MM.1S (cell line): ENCODE data around the gene PDIA2.

ENCODE experiments used
- DNase-seq: peaks from one replicate; pipeline ENCODE4 v3.0.0-alpha.2; 2015
- H2AFZ ChIP-seq: fragments of 300-600 bp; sonication (generic); 2 replicates; pipeline ENCODE4 v1.6.0; 2016; ENCODE audit warnings: antibody characterized with exemption, low read length
- H3F3A ChIP-seq: fragments of 300-600 bp; sonication (generic); 2 replicates; pipeline ENCODE4 v1.6.1; 2016; ENCODE audit warnings: mild to moderate bottlenecking, antibody characterized with exemption, low read length, moderate library complexity, mixed read lengths; ENCODE audit not compliant: insufficient read depth
- H3K27ac ChIP-seq: fragments of 300-600 bp; sonication (generic); 2 replicates; pipeline ENCODE4 v1.5.1; 2016; ENCODE audit warnings: mild to moderate bottlenecking, low read length
- H3K27me3 ChIP-seq: fragments of 300-600 bp; sonication (generic); replicated peaks from 2 replicates; pipeline ENCODE4 v1.6.0; 2016; ENCODE audit warnings: low read length; ENCODE audit not compliant: insufficient read depth
- H3K36me3 ChIP-seq: fragments of 300-600 bp; sonication (generic); replicated peaks from 2 replicates; pipeline ENCODE4 v1.6.1; 2016; ENCODE audit warnings: mild to moderate bottlenecking, low read length, mixed read lengths; ENCODE audit not compliant: insufficient read depth
- H3K4me1 ChIP-seq: fragments of 300-600 bp; sonication (generic); 2 replicates; pipeline ENCODE4 v1.6.1; 2016; ENCODE audit warnings: low read length, mixed read lengths
- H3K4me2 ChIP-seq: fragments of 300-600 bp; sonication (generic); 2 replicates; pipeline ENCODE4 v1.6.0; 2016; ENCODE audit warnings: low read depth, low read length
- H3K4me3 ChIP-seq: fragments of 300-600 bp; sonication (generic); 2 replicates; pipeline ENCODE4 v1.5.1; 2016; ENCODE audit warnings: low read length, mixed read lengths
- H3K79me2 ChIP-seq: fragments of 300-600 bp; sonication (generic); 2 replicates; pipeline ENCODE4 v1.6.1; 2016; ENCODE audit warnings: mixed run types, low read length, mixed read lengths
- H3K9ac ChIP-seq: fragments of 300-600 bp; sonication (generic); 2 replicates; pipeline ENCODE4 v1.6.1; 2016; ENCODE audit warnings: low read length, mixed read lengths
- H3K9me2 ChIP-seq: fragments of 300-600 bp; sonication (generic); replicated peaks from 2 replicates; pipeline ENCODE4 v1.6.1; 2016; ENCODE audit warnings: mild to moderate bottlenecking, low read length, mixed read lengths; ENCODE audit not compliant: insufficient read depth
- H3K9me3 ChIP-seq: fragments of 300-600 bp; sonication (generic); replicated peaks from 2 replicates; pipeline ENCODE4 v1.6.1; 2016; ENCODE audit warnings: mild to moderate bottlenecking, low read length, mixed read lengths; ENCODE audit not compliant: insufficient read depth
- H4K20me1 ChIP-seq: fragments of 300-600 bp; sonication (generic); 2 replicates; pipeline ENCODE4 v1.6.1; 2016; ENCODE audit warnings: mild to moderate bottlenecking, low read length, moderate library complexity, mixed read lengths; ENCODE audit not compliant: insufficient read depth
- EZH2 ChIP-seq: fragments of 300-600 bp; sonication (generic); optimal IDR thresholded peaks from 2 replicates; pipeline ENCODE3; 2017; ENCODE audit warnings: low read depth, mild to moderate bottlenecking, antibody characterized with exemption, low read length, mixed read lengths
- EZH2phosphoT487 ChIP-seq: fragments of 300-600 bp; sonication (generic); IDR thresholded peaks from 2 replicates; pipeline ENCODE4 v1.6.1; 2018; ENCODE audit warnings: antibody characterized with exemption, low read length
- TF ChIP-seq, protein P1 (sequence below): fragments of 300-600 bp; sonication (generic); IDR thresholded peaks from 2 replicates; pipeline ENCODE4 v1.5.1; 2016; ENCODE audit warnings: antibody characterized with exemption, low read length, mixed read lengths

Gene PDIA2

GRCh38 chr16:321532-321931 is 38.6 kb downstream of the PDIA2 start:
- H3K79me2 ChIP-seq = peaks cover 85% of the 10 kb centered on the region
- 0 out of 2 replicates have a peak, but pooled peaks cover 3% of the 10 kb centered on the region for H4K20me1 ChIP-seq

GRCh38 chr16:322476-323143 is 39.6 kb downstream of the PDIA2 start:
- H3K9me3 ChIP-seq = no peaks in the 10 kb centered on the region
- no peak overlapping the region for H3K27ac ChIP-seq
- TF ChIP-seq, protein P1, sequence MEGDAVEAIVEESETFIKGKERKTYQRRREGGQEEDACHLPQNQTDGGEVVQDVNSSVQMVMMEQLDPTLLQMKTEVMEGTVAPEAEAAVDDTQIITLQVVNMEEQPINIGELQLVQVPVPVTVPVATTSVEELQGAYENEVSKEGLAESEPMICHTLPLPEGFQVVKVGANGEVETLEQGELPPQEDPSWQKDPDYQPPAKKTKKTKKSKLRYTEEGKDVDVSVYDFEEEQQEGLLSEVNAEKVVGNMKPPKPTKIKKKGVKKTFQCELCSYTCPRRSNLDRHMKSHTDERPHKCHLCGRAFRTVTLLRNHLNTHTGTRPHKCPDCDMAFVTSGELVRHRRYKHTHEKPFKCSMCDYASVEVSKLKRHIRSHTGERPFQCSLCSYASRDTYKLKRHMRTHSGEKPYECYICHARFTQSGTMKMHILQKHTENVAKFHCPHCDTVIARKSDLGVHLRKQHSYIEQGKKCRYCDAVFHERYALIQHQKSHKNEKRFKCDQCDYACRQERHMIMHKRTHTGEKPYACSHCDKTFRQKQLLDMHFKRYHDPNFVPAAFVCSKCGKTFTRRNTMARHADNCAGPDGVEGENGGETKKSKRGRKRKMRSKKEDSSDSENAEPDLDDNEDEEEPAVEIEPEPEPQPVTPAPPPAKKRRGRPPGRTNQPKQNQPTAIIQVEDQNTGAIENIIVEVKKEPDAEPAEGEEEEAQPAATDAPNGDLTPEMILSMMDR = no peak
- TF ChIP-seq EZH2phosphoT487 (no peak), EZH2 (no peak)
- H3K9me2 ChIP-seq = no peaks in the 10 kb centered on the region
- no peak for DNase-seq
- no peaks in the 10 kb centered on the region for H3K36me3 ChIP-seq
- no peaks in the 10 kb centered on the region for H3K4me1 ChIP-seq
- no peak overlapping the region for H3K9ac ChIP-seq
- H3K4me2 ChIP-seq = no peak overlapping the region
- H3K79me2 ChIP-seq = peaks cover 81% of the 10 kb centered on the region
- no peak overlapping the region for H2AFZ ChIP-seq
- no peaks in the 10 kb centered on the region for H4K20me1 ChIP-seq
- H3K4me3 ChIP-seq = no peak overlapping the region
- H3F3A ChIP-seq = no peaks in the 10 kb centered on the region
- H3K27me3 ChIP-seq = no peaks in the 10 kb centered on the region

More at GRCh38 chr16:321532-321931, 38.6 kb downstream of the PDIA2 start:
- Histone ChIP-seq H3K4me3 (no peak overlapping the region), H3K4me1 (no peaks in the 10 kb centered on the region), H3K9me2 (no peaks in the 10 kb centered on the region), H3K9ac (no peak overlapping the region), H3K27me3 (no peaks in the 10 kb centered on the region), H3F3A (no peaks in the 10 kb centered on the region), H3K4me2 (no peak overlapping the region), H3K9me3 (no peaks in the 10 kb centered on the region), H3K36me3 (no peaks in the 10 kb centered on the region), H3K27ac (no peak overlapping the region), H2AFZ (no peak overlapping the region)
- DNase-seq = no peak
- TF ChIP-seq EZH2phosphoT487 = no peak
- TF ChIP-seq, protein P1 = no peak
- TF ChIP-seq EZH2 = no peak

- no peak overlapping the region for H3K4me2 ChIP-seq
- H3K9me3 ChIP-seq = no peaks in the 10 kb centered on the region
- H3K27me3 ChIP-seq = no peaks in the 10 kb centered on the region
- H3K27ac ChIP-seq = no peak overlapping the region
- peaks cover 76% of the 10 kb centered on the region for H3K79me2 ChIP-seq
- no peaks in the 10 kb centered on the region for H3K4me1 ChIP-seq
- no peak for TF ChIP-seq EZH2
- TF ChIP-seq EZH2phosphoT487 = no peak
- TF ChIP-seq, protein P1 = no peak
- H3K4me3 ChIP-seq = no peak overlapping the region
- no peak for DNase-seq
- no peaks in the 10 kb centered on the region for H3F3A ChIP-seq
- no peaks in the 10 kb centered on the region for H3K36me3 ChIP-seq
- no peak overlapping the region for H3K9ac ChIP-seq
- H4K20me1 ChIP-seq = no peaks in the 10 kb centered on the region
- H2AFZ ChIP-seq = no peak overlapping the region
- no peaks in the 10 kb centered on the region for H3K9me2 ChIP-seq
These were observed 41.2 kb downstream of the PDIA2 start for GRCh38 chr16:324201-324450.
